IPS DF 6.9 (cell line): ENCODE results near the gene NEDD1.

ENCODE experiments used
- DNase-seq: peaks from one replicate; pipeline ENCODE4 v3.0.0-alpha.2; 2013; ENCODE audit warnings: low read depth, low spot score
- H3K27ac ChIP-seq: one replicate; pipeline ENCODE4 v1.5.1; 2013; ENCODE audit warnings: low read length, control low read depth
- H3K27me3 ChIP-seq: 2 replicates; pipeline ENCODE4 v1.6.1; 2013; ENCODE audit warnings: mild to moderate bottlenecking, low read length; ENCODE audit not compliant: control insufficient read depth, insufficient read depth
- H3K36me3 ChIP-seq: 2 replicates; pipeline ENCODE4 v1.6.1; 2013; ENCODE audit warnings: low read length; ENCODE audit not compliant: control insufficient read depth, insufficient read depth
- H3K4me1 ChIP-seq: 2 replicates; pipeline ENCODE4 v1.6.1; 2013; ENCODE audit warnings: low read length; ENCODE audit not compliant: control insufficient read depth, insufficient read depth
- H3K4me3 ChIP-seq: 2 replicates; pipeline ENCODE4 v1.5.1; 2013; ENCODE audit warnings: mild to moderate bottlenecking, low read length
- H3K9me3 ChIP-seq: 2 replicates; pipeline ENCODE4 v1.6.1; 2013; ENCODE audit warnings: low read length, inconsistent platforms; ENCODE audit not compliant: control insufficient read depth, insufficient read depth
- WGBS: extraction: QIAGEN DNeasy Blood & Tissue Kit; methylation state at CpG from one replicate; pipeline ENCODE4 v1.1.7; 2013; ENCODE audit warnings: mixed read lengths, missing lambda C conversion rate; ENCODE audit not compliant: insufficient read length, insufficient coverage; 5-methylcytosine and 5-hydroxymethylcytosine counted together

Gene NEDD1

DNA sequence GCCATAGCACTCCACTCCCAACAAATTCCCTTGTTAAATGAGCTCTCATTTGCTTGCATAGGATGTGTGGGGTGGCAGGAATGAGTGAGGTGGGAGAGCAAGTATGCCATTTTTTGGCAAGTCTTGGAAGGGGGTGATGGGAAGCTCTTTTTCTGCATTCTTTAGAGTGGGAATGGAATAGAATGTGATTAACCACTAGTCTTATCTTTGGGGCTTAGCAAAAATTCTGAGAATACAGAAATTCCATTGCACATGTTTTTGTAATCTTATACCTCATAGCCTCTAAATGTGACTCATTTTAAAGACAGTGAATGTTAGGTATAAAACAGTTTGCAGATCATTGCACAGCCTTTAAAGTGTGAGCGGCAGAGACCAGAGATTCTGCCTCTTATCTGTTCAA lies 28.4 kb upstream of the NEDD1 start:
- Histone ChIP-seq H3K4me1 (no peaks in the 10 kb centered on the region), H3K4me3 (no peak overlapping the region), H3K27ac (no peak overlapping the region), H3K36me3 (no peaks in the 10 kb centered on the region), H3K27me3 (no peaks in the 10 kb centered on the region), H3K9me3 (no peaks in the 10 kb centered on the region)
- no CpG with 5 or more reads among the region's 1 CpG for WGBS
- no peak for DNase-seq

DNA sequence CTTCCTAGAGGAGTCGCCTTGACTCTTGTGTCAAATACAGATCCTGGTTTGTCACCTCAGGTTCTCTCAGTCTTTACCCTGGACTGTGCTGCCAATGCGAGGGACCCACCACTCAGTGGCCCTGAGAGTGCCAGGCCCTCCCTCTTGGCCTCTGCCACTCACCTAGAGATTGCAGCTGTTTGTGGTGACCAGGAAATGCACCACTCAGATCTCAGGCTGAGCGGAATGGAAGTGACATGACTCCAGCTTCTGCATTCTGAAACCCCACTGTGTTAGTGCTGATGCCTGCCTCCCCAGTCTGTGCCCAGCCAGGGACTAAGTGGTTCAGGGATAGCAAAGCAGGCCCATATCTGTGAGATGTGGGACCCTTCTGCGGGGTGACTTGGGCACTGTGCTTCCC lies 27.8 kb upstream of the NEDD1 start:
- no peaks in the 10 kb centered on the region for H3K27me3 ChIP-seq
- H3K27ac ChIP-seq = no peak overlapping the region
- no peaks in the 10 kb centered on the region for H3K9me3 ChIP-seq
- no peak for DNase-seq
- no CpG with 5 or more reads among the region's 4 CpGs for WGBS
- no peaks in the 10 kb centered on the region for H3K36me3 ChIP-seq
- H3K4me1 ChIP-seq = no peaks in the 10 kb centered on the region
- no peak overlapping the region for H3K4me3 ChIP-seq

DNA sequence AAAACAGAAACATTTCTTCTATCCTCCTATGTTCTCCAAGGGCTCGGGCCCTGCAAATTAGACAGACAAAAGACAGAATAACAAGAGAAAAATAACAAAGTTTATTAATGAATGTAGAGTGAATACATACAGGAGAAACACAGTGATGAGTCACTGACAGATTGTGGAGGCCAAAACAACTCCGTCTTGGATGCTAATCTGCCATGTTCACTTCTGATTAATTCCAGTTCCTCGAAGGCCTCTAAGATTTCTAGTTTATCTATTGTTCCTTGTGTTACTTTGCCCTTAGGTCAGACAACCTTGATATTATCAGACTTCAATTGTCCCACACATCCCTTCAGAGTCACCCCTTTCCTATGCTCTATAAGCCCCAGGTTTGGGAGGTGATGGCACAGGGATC lies 26.8 kb upstream of the NEDD1 start:
- Histone ChIP-seq H3K9me3 (no peaks in the 10 kb centered on the region), H3K27ac (no peak overlapping the region), H3K27me3 (no peaks in the 10 kb centered on the region), H3K4me3 (no peak overlapping the region), H3K36me3 (no peaks in the 10 kb centered on the region), H3K4me1 (no peaks in the 10 kb centered on the region)
- DNase-seq = no peak
- no CpG with 5 or more reads among the region's 3 CpGs for WGBS

DNA sequence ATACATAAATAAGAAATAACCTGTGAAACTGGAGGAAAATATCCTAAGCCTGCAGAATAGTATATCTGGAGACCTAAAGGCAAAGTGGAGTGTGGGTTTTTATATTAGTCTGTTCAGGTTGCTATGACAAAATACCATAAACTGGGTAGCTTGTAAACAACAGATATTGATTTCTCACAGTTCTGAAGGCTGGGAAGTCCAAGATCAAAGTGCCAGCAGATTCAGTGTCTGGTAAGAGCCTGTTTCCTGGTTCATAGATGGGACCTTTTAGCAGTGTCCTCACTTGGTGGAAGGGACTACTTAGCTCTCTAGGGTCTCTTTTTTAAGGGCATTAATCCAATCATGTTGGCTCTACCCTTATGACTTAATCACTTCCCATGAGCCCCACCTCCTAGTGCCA lies 25.4 kb upstream of the NEDD1 start:
- Histone ChIP-seq H3K4me3 (no peak overlapping the region), H3K27me3 (no peaks in the 10 kb centered on the region), H3K4me1 (no peaks in the 10 kb centered on the region), H3K9me3 (no peaks in the 10 kb centered on the region), H3K27ac (no peak overlapping the region), H3K36me3 (no peaks in the 10 kb centered on the region)
- DNase-seq = no peak

DNA sequence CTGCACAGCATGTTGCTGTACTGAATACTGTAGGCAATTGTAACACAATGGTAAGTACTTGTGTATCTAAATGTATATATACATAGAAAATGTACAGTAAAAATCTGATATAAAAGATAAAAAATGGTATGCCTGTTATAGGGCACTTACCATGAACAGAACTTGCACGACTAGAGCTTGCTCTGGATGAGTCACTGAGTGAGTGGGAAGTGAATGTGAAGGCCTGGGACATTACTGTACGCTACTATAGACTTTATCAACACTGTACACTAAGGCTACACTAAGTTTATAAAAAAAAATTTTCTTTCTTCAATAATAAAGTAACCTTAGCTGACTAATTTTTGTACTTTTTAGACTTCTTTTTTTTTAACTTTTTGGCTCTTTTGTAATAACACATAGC lies 24.2 kb upstream of the NEDD1 start:
- DNase-seq = no peak
- no peak overlapping the region for H3K27ac ChIP-seq
- no peaks in the 10 kb centered on the region for H3K9me3 ChIP-seq
- H3K36me3 ChIP-seq = no peaks in the 10 kb centered on the region
- no peaks in the 10 kb centered on the region for H3K4me1 ChIP-seq
- no peak overlapping the region for H3K4me3 ChIP-seq
- H3K27me3 ChIP-seq = no peaks in the 10 kb centered on the region
- WGBS = no CpG with 5 or more reads among the region's 2 CpGs

DNA sequence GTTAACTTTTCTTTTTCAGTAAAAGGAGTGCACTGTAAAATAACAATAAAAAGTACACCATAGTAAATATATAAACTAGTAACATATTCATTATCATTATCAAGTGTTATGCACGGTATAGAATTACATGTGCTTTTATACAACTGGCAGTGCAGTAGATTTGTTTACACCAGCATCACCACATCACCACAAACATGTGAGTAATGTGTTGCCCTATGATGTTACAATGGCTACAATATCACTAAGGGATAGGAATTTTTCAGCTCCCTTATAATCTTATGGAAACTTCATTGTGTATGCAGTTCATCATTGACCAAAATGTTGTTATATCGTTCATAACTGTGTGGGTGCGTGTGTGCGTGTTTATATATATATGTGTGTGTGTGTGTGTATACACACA lies 23.5 kb upstream of the NEDD1 start:
- WGBS = no CpG with 5 or more reads among the region's 4 CpGs
- H3K4me1 ChIP-seq = no peaks in the 10 kb centered on the region
- H3K9me3 ChIP-seq = no peaks in the 10 kb centered on the region
- no peaks in the 10 kb centered on the region for H3K36me3 ChIP-seq
- H3K4me3 ChIP-seq = no peak overlapping the region
- H3K27me3 ChIP-seq = no peaks in the 10 kb centered on the region
- no peak overlapping the region for H3K27ac ChIP-seq
- DNase-seq = no peak

DNA sequence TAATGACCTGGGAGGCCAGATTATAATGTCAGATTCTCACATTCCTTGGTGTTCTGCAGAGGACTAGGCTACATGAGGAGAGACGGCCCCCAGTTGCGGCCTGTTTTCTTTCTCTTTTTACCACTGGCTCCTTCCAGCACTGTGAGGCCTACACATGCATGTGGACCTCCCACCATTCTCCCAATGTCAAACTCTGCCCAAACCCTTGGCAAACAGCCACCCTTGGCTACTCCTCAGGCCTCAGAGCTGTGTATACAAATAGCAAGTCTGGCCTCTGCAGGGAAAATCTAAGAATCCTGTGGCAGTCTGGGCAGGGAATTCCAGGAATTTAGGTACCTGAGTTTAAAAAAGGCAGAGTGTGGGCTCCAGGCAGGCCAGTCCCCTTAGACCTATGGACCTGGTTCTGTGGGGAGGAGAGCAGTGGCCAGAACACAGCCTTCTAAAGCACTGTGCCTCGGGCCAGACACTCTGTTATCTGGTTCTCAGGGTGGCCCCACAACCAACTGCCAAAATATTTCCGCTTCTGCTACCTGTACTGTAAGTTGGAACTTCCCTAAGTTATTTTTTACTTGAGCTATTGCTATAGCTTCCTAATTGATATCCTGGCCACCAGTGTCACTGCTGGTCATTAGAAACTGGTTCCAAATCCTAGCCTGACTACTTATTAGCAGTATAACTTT lies 19.9 kb upstream of the NEDD1 start:
- Histone ChIP-seq H3K36me3 (no peaks in the 10 kb centered on the region), H3K4me1 (peaks cover 2% of the 10 kb centered on the region; the same call in 1 of the 2 replicates), H3K4me3 (no peak overlapping the region), H3K9me3 (no peaks in the 10 kb centered on the region), H3K27me3 (no peaks in the 10 kb centered on the region), H3K27ac (no peak overlapping the region)
- whole genome bisulfite sequencing = no CpG with 5 or more reads among the region's 4 CpGs
- no peak for DNase-seq

DNA sequence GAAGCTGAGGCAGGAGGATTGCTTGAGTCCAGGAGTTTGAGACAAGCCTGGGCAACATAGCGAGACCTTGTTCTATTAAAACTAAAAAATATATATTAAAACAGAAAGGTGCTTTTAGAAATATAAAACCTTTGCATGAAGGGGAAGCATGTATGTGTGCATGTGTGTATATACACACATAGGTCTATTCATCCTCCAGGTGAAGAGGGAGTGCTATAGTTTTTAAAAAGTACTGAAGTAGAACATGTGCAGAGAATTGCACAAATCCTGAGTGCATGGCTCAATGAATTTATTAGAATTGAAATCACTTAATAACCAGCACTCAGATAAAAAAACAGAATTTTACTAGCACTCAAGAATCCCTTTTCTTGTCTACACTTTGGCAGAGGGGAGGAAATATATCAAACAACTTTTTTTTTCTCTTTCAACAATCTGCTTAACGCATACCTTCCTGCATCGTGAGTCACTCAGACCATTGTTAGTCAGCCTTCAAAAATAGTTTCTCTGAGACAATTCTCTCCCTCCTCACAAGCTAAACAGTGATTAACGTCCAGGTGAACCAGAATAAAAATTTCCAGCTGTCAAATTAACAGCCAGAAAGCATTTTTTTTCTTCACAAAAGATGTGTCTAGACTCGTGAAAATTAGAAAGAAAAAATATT lies 17.7 kb upstream of the NEDD1 start:
- no peak for DNase-seq
- Histone ChIP-seq H3K4me3 (no peak overlapping the region), H3K27ac (no peak overlapping the region), H3K9me3 (no peaks in the 10 kb centered on the region), H3K27me3 (no peaks in the 10 kb centered on the region), H3K4me1 (peaks cover 2% of the 10 kb centered on the region; the same call in 1 of the 2 replicates), H3K36me3 (no peaks in the 10 kb centered on the region)
- WGBS = no CpG with 5 or more reads among the region's 5 CpGs

DNA sequence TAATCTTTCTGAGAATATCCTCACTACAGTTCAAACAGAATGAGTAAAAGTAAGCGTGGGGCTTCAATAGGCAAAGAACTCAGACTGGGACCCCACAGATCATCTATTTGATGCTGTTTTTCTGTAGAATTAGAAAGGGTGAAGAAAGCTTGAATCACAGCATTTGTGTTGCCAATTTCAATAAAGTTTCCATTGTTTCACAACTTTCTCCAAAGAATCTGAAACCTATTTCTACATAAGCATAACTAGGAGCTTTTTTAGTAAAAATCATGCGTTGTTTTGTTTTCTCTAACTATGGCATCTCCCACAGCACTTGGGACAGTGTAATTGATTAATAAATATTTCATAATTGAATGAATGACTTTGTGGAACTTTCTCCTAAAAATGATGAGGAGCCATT lies 16.7 kb upstream of the NEDD1 start:
- no CpG with 5 or more reads among the region's 2 CpGs for WGBS

DNA sequence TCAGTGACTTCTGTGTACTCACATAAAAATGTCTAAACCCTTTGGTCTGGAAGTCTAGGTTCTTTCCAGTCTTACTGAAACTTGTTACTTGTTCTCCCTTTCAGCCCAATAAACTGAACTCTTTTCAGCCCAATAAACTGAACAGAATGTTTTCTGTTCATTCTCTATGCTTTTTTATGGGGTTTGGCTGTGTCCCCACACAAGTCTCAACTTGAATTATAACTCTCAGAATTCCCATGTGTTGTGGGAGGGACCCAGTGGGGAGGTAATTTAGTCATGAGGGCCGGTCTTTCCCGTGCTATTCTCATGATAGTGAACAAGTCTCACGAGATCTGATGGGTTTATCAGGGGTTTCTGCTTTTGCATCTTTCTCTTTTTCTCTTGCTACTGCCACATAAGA lies 15.0 kb upstream of the NEDD1 start:
- Histone ChIP-seq H3K27me3 (no peaks in the 10 kb centered on the region), H3K4me3 (no peak overlapping the region), H3K9me3 (no peaks in the 10 kb centered on the region), H3K36me3 (no peaks in the 10 kb centered on the region), H3K27ac (no peak overlapping the region), H3K4me1 (peaks cover 2% of the 10 kb centered on the region; the same call in 1 of the 2 replicates)
- no peak for DNase-seq
- no CpG with 5 or more reads among the region's 3 CpGs for WGBS

More for the DNA sequence above, 16.7 kb upstream of the NEDD1 start:
- Histone ChIP-seq H3K27me3 (no peaks in the 10 kb centered on the region), H3K9me3 (no peaks in the 10 kb centered on the region), H3K27ac (no peak overlapping the region), H3K36me3 (no peaks in the 10 kb centered on the region), H3K4me3 (no peak overlapping the region), H3K4me1 (peaks cover 2% of the 10 kb centered on the region; the same call in 1 of the 2 replicates)
- DNase-seq = no peak

DNA sequence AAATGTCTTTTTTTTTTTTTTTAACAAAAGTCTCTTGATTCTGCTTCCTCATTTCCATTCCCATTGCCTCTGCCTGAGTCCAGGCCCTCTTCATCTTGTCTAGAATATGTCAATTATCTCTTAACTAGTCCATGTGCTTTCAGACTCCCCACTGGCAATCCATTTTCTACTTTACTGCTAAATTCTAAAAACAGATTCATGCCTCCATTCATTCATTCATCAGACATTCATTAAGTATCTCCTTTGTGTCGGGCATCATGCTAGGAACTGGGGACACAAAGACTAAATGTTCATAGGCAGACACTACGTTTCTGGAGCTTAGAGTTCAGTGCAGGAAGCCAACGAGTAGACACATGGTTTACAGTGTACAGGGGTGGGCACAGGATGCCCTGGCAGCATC lies 9.6 kb upstream of the NEDD1 start:
- no peaks in the 10 kb centered on the region for H3K4me1 ChIP-seq
- no peak for DNase-seq
- H3K27me3 ChIP-seq = no peaks in the 10 kb centered on the region
- H3K27ac ChIP-seq = no peak overlapping the region
- whole genome bisulfite sequencing = no CpG with 5 or more reads among the region's 3 CpGs
- H3K9me3 ChIP-seq = no peaks in the 10 kb centered on the region
- H3K36me3 ChIP-seq = no peaks in the 10 kb centered on the region
- no peak overlapping the region for H3K4me3 ChIP-seq
